Measurements from ENCODE around the gene TRIM8. TPM values are rescaled to one million over a fixed set of nuclear protein-coding genes. Genes with fewer than 3 reads are reported as not detected.

The TRIM8 gene
- total and polyA plus RNA-seq, 2 of the 8 experiments (the other 6 are each of a cell fraction or from before 2014, with no cell fraction given), result 24.9 to 38.8 TPM

DNA sequence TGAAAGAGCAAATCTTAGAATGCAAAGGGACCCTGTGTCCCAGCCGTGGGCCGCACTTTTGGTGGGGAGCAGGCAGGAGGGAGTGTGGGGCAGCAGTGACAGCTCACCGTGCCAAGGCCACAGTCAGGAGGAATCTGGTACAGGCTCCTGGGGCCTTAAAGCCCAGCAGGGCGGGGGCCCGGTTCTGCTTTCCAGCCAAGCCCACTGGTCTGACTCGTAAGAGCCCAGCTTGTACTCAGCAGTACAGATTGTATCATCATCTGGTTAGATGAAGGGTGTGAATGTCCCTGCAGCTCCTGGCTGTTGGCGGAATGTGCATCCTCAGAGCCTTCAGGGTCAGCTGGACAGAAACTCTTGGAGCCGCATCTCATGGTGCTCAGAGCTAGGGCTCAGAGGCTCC, 30.5 kb upstream of the TRIM8 start:
- Histone ChIP-seq H3K23ac (ENCODE audit: insufficient read length) (no peak overlapping the region), H4K20me1 (replicated peaks in 1 of 2; ENCODE audit: control insufficient read depth in 1 of 2, insufficient read depth in 2 of 2, low read length in 2 of 2) (no peaks in the 10 kb centered on the region), H2BK20ac (ENCODE audit: low read length) (no peak overlapping the region), H3K27ac (ENCODE audit: low read depth, low read length) (no peak overlapping the region), H3K4ac (replicated peaks; ENCODE audit: insufficient read length, low read depth, low read length) (no peak overlapping the region), H2BK12ac (ENCODE audit: low read depth, low read length) (no peak overlapping the region), H3K9ac (replicated peaks in 1 of 4; ENCODE audit: extremely low read depth in 1 of 4, low read depth in 3 of 4, low read length in 3 of 4) (no peak overlapping the region), H3K4me2 (ENCODE audit: insufficient read depth in 1 of 2, low read depth in 2 of 2, low read length in 2 of 2) (no peak overlapping the region), H4K5ac (ENCODE audit: insufficient read length, low read depth, low read length) (no peak overlapping the region), H3K18ac (ENCODE audit: extremely low read depth, low read length) (no peak overlapping the region), H3K23me2 (ENCODE audit: low read depth, low read length) (no peaks in the 10 kb centered on the region), H2AK5ac (ENCODE audit: low read depth, low read length) (no peak overlapping the region), H3K56ac (replicated peaks; ENCODE audit: insufficient read length, low read depth, low read length) (no peak overlapping the region), H3K79me2 (ENCODE audit: control insufficient read depth in 1 of 2, insufficient read depth in 2 of 2, low read length in 2 of 2) (no peaks in the 10 kb centered on the region), H2BK15ac (ENCODE audit: low read length) (no peak overlapping the region), H4K8ac (ENCODE audit: extremely low read depth, insufficient read depth, low read length) (no peak overlapping the region; the same call in 1 of the 2 replicates), H3K36me3 (ENCODE audit: control insufficient read depth in 2 of 4, insufficient read depth in 4 of 4, low read length in 3 of 4) (peaks cover 0 to 3% (median 0%) of the 10 kb centered on the region in 4 experiments; a peak in 2 of 8 replicates), H4K91ac (replicated peaks; ENCODE audit: insufficient read length, low read length) (no peak overlapping the region), H3K4me1 (replicated peaks in 1 of 4; ENCODE audit: control insufficient read depth in 3 of 4, insufficient read depth in 4 of 4, low read length in 3 of 4) (peaks cover 0 to 6% (median 2%) of the 10 kb centered on the region in 4 experiments; a peak in 2 of 7 replicates), H3K14ac (ENCODE audit: insufficient read length) (no peak overlapping the region), H2BK5ac (ENCODE audit: low read depth, low read length) (no peak overlapping the region), H2BK120ac (replicated peaks; ENCODE audit: low read depth, low read length) (no peak overlapping the region), H3K79me1 (ENCODE audit: low read depth, low read length) (no peaks in the 10 kb centered on the region; the same call in 1 of the 2 replicates), H3K9me3 (ENCODE audit: insufficient read depth in 2 of 2, low read depth in 1 of 2, low read length in 1 of 2) (no peaks in the 10 kb centered on the region), H3K4me3 (ENCODE audit: extremely low read depth in 1 of 4, insufficient read depth in 2 of 4, low read depth in 3 of 4, low read length in 4 of 4) (no peak overlapping the region), H2AFZ (ENCODE audit: low read length) (no peak overlapping the region), H3K27me3 (replicated peaks in 1 of 4; ENCODE audit: control insufficient read depth in 3 of 4, extremely low read depth in 1 of 4, insufficient read depth in 3 of 4, low read length in 3 of 4) (no peaks in the 10 kb centered on the region)
- POLR2A ChIA-PET (ENCODE audit: partially characterized antibody), result interaction anchor here (1.0 to 2.5 kb wide), 3 partner anchors 14 to 31 kb away, joined by 4 to 11 read pairs (median 4); partner anchors contain the start of gene TRIM8
- FAIRE-seq, result no peak
- DNase-seq (ENCODE audit: low read depth in 1 of 2, low spot score in 2 of 2), result no peak
- WGBS, 2 experiments (ENCODE audit: extremely low coverage in 1 of 2, insufficient coverage in 1 of 2, insufficient read length in 1 of 2, insufficient replicate concordance in 2 of 2, low coverage in 1 of 2, low lambda C conversion rate in 2 of 2, missing lambda C conversion rate in 1 of 2), result 68% methylated on average over 8 of the region's 8 CpGs; no CpG with 5 or more reads in 1 of the 2 experiments
- CTCF ChIA-PET (ENCODE audit: partially characterized antibody), result interaction anchor here (0.9 to 8.9 kb wide), 14 partner anchors 9 to 385 kb away, joined by 3 to 160 read pairs (median 4); partner anchors contain the start of gene TRIM8
- TF ChIP-seq GTF2F1 (IDR thresholded peaks at IDR 0.05; ENCODE audit: borderline replicate concordance, low read depth, low read length) (no peak), CEBPB (IDR thresholded peaks at IDR 0.05; ENCODE audit: low read depth, low read length) (no peak), CBX8 (IDR thresholded peaks at IDR 0.05; ENCODE audit: borderline replicate concordance, low read depth, low read length) (no peak), RBBP5 (IDR thresholded peaks at IDR 0.05; ENCODE audit: borderline replicate concordance, low read depth, low read length) (no peak), EZH2 (IDR thresholded peaks at IDR 0.05; ENCODE audit: low read depth, low read length, severe bottlenecking) (no peak)
